Measurements from ENCODE around the gene PLD1. TPM values are rescaled to one million over a fixed set of nuclear protein-coding genes. Genes with fewer than 3 reads are reported as not detected.
"Not testable (repeated sequence)": the region's sequence is repeated elsewhere in the genome, so short reads cannot be mapped to it uniquely, and the experiment has no call there.

The PLD1 gene
- total RNA-seq, 1 donor from 2014 or later, result 0.21 TPM

DNA sequence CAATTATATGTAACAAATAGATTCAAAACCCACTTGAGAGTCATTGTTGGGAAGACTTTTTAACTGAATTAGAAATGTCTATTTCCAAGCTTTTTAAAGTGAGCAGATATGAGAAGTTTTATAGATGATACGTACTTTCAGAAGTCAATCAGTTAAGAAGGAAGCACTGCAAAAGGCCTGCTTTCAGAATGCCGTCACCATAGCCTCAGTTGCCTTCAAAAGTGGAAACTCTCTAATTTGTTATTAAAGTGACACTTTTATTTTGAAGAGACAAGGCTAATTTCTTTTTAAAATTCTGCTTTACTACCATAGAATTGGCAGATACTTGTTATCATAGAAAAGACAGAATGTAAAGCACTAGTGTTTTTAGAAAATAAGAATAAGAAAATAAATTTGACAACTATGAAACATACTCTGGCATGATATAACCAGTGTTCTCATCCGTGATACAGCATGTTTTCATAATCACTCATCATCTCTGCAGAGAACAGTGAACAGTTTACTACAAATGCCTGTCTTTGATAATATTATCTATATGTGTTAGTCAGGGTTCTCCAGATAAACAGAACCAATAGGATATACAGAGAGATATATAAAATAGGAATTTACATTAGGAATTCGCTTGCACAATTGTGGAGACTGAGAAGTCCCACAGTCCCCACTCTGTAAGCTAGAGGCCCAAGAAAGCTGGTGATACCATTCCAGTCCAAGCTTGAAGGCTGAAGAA is 7.0 kb upstream of the PLD1 start:
- DNase-seq (ENCODE audit: low spot score), result no peak
- TF ChIP-seq EZH2 (IDR thresholded peaks at IDR 0.05), result no peak
- TF ChIP-seq, protein P1, sequence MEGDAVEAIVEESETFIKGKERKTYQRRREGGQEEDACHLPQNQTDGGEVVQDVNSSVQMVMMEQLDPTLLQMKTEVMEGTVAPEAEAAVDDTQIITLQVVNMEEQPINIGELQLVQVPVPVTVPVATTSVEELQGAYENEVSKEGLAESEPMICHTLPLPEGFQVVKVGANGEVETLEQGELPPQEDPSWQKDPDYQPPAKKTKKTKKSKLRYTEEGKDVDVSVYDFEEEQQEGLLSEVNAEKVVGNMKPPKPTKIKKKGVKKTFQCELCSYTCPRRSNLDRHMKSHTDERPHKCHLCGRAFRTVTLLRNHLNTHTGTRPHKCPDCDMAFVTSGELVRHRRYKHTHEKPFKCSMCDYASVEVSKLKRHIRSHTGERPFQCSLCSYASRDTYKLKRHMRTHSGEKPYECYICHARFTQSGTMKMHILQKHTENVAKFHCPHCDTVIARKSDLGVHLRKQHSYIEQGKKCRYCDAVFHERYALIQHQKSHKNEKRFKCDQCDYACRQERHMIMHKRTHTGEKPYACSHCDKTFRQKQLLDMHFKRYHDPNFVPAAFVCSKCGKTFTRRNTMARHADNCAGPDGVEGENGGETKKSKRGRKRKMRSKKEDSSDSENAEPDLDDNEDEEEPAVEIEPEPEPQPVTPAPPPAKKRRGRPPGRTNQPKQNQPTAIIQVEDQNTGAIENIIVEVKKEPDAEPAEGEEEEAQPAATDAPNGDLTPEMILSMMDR (IDR thresholded peaks at IDR 0.05), result no peak
- no peak for TF ChIP-seq EZH2phosphoT487 (IDR thresholded peaks at IDR 0.05)
- no peak overlapping the region for H3K27ac ChIP-seq
- no peak overlapping the region for H2AFZ ChIP-seq (replicated peaks)
- H3F3A ChIP-seq (ENCODE audit: low read depth), result no peaks in the 10 kb centered on the region
- Mint-ChIP-seq H3K36me3 (no peaks in the 10 kb centered on the region), H3K4me1 (peaks cover 13% of the 10 kb centered on the region), H3K4me3 (no peak overlapping the region), H3K27ac (no peak overlapping the region), H3K9me3 (peaks cover 11% of the 10 kb centered on the region), H3K27me3 (ENCODE audit: insufficient read depth, low read depth) (peaks cover 2% of the 10 kb centered on the region)
- no peaks in the 10 kb centered on the region for H3K36me3 ChIP-seq
- no peak overlapping the region for H3K9ac ChIP-seq
- H3K9me3 ChIP-seq (ENCODE audit: low read depth), result no peaks in the 10 kb centered on the region
- H3K4me2 ChIP-seq, result no peak overlapping the region
- H3K4me1 ChIP-seq, result peaks cover 4% of the 10 kb centered on the region
- H3K27me3 ChIP-seq, result peaks cover 11% of the 10 kb centered on the region
- H4K20me1 ChIP-seq (ENCODE audit: low read depth), result no peaks in the 10 kb centered on the region
- no peak overlapping the region for H3K4me3 ChIP-seq
- no peaks in the 10 kb centered on the region for H3K79me2 ChIP-seq (ENCODE audit: low read depth)

GRCh38 chr3:171815973-171816595 is 5.8 kb upstream of the PLD1 start:
- Histone ChIP-seq H3K9me3 (ENCODE audit: low read depth) (no peaks in the 10 kb centered on the region), H3K9ac (no peak overlapping the region), H3K27me3 (peaks cover 22% of the 10 kb centered on the region), H3K36me3 (no peaks in the 10 kb centered on the region), H3F3A (ENCODE audit: low read depth) (no peaks in the 10 kb centered on the region), H4K20me1 (ENCODE audit: low read depth) (no peaks in the 10 kb centered on the region), H3K27ac (no peak overlapping the region), H3K4me1 (peaks cover 4% of the 10 kb centered on the region), H3K4me2 (no peak overlapping the region), H3K4me3 (no peak overlapping the region), H2AFZ (replicated peaks) (no peak overlapping the region), H3K79me2 (ENCODE audit: low read depth) (no peaks in the 10 kb centered on the region)
- Mint-ChIP-seq H3K27ac (no peak overlapping the region), H3K27me3 (ENCODE audit: insufficient read depth, low read depth) (peaks cover 6% of the 10 kb centered on the region), H3K4me3 (no peak overlapping the region), H3K9me3 (peaks cover 11% of the 10 kb centered on the region), H3K4me1 (peaks cover 19% of the 10 kb centered on the region), H3K36me3 (no peaks in the 10 kb centered on the region)
- no peak for DNase-seq (ENCODE audit: low spot score)
- TF ChIP-seq EZH2 (IDR thresholded peaks at IDR 0.05) (no peak), EZH2phosphoT487 (IDR thresholded peaks at IDR 0.05) (no peak)
- TF ChIP-seq, protein P1 (IDR thresholded peaks at IDR 0.05), result no peak

DNA sequence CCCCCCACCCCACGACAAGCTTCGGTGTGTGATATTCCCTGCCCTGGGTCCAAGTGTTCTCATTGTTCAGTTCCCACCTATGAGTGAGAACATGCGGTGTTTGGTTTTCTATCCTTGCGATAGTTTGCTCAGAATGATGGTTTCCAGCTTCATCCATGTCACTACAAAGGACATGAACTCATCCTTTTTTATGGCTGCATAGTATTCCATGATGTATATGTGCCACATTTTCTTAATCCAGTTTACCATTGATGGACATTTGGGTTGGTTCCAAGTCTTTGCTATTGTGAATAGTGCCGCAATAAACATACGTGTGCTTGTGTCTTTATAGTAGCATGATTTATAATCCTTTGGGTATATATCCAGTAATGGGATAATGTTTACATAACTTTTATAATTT is 4.4 kb upstream of the PLD1 start:
- H3K4me2 ChIP-seq; H4K20me1 ChIP-seq (ENCODE audit: low read depth); H3K9me3 ChIP-seq (ENCODE audit: low read depth); H3F3A ChIP-seq (ENCODE audit: low read depth); H3K36me3 Mint-ChIP-seq; DNase-seq (ENCODE audit: low spot score); H3K4me3 Mint-ChIP-seq; H3K27ac Mint-ChIP-seq; H3K79me2 ChIP-seq (ENCODE audit: low read depth); H3K27ac ChIP-seq; H3K4me3 ChIP-seq; H3K4me1 ChIP-seq; H3K36me3 ChIP-seq; H2AFZ ChIP-seq (replicated peaks); H3K9ac ChIP-seq: not testable (repeated sequence)
- H3K27me3 ChIP-seq, result peaks cover 37% of the 10 kb centered on the region
- H3K4me1 Mint-ChIP-seq, result peaks cover 23% of the 10 kb centered on the region
- peaks cover 17% of the 10 kb centered on the region for H3K27me3 Mint-ChIP-seq (ENCODE audit: insufficient read depth, low read depth)
- H3K9me3 Mint-ChIP-seq, result peaks cover 11% of the 10 kb centered on the region

- Mint-ChIP-seq H3K4me3 (no peak overlapping the region), H3K4me1 (peaks cover 29% of the 10 kb centered on the region), H3K36me3 (no peaks in the 10 kb centered on the region), H3K9me3 (peaks cover 11% of the 10 kb centered on the region), H3K27me3 (ENCODE audit: insufficient read depth, low read depth) (peaks cover 24% of the 10 kb centered on the region), H3K27ac (peak overlapping the region; percentile 67)
- no peaks in the 10 kb centered on the region for H3K36me3 ChIP-seq
- no peaks in the 10 kb centered on the region for H3K9me3 ChIP-seq (ENCODE audit: low read depth)
- H4K20me1 ChIP-seq (ENCODE audit: low read depth), result no peaks in the 10 kb centered on the region
- no peak overlapping the region for H3K4me2 ChIP-seq
- no peak overlapping the region for H3K9ac ChIP-seq
- no peaks in the 10 kb centered on the region for H3K79me2 ChIP-seq (ENCODE audit: low read depth)
- no peak overlapping the region for H2AFZ ChIP-seq (replicated peaks)
- no peak for DNase-seq (ENCODE audit: low spot score)
- peaks cover 43% of the 10 kb centered on the region for H3K27me3 ChIP-seq
- H3K4me1 ChIP-seq, result peaks cover 4% of the 10 kb centered on the region
- H3F3A ChIP-seq (ENCODE audit: low read depth), result no peaks in the 10 kb centered on the region
- TF ChIP-seq, protein P1 (IDR thresholded peaks at IDR 0.05), result no peak
- no peak for TF ChIP-seq EZH2 (IDR thresholded peaks at IDR 0.05)
- no peak for TF ChIP-seq EZH2phosphoT487 (IDR thresholded peaks at IDR 0.05)
- no peak overlapping the region for H3K27ac ChIP-seq
- H3K4me3 ChIP-seq, result no peak overlapping the region
Measured at GRCh38 chr3:171813897-171814460, 3.7 kb upstream of the PLD1 start.
